Measurements from ENCODE around the gene NAV2. TPM values are rescaled to one million over a fixed set of nuclear protein-coding genes. Genes with fewer than 3 reads are reported as not detected.
A peak's percentile ranks its signal among the peaks of the same experiment; 100 is the strongest.

NAV2 gene
- total RNA-seq, 1 donor = 11.2 TPM

- no peak overlapping the region for H3K4me3 ChIP-seq (ENCODE audit: low read depth, low read length)
- no peak for DNase-seq (ENCODE audit: low read depth)
Measured at GRCh38 chr11:19929147-19929546, 216.5 kb downstream of the NAV2 start.

GRCh38 chr11:19929655-19930054 lies 217.0 kb downstream of the NAV2 start:
- no peak for TF ChIP-seq CTCF (IDR thresholded peaks at IDR 0.05; ENCODE audit: insufficient read depth, low read depth, low read length)
- no peak overlapping the region for H3K4me3 ChIP-seq (ENCODE audit: low read depth, low read length)
- DNase-seq (ENCODE audit: low read depth) = peak; percentile 24

More at GRCh38 chr11:19929147-19929546, 216.5 kb downstream of the NAV2 start:
- no peak for TF ChIP-seq CTCF (IDR thresholded peaks at IDR 0.05; ENCODE audit: insufficient read depth, low read depth, low read length)

GRCh38 chr11:19931141-19931770 lies 218.6 kb downstream of the NAV2 start:
- peak overlapping the region; percentile 29 for H3K4me3 ChIP-seq (ENCODE audit: low read depth, low read length)
- DNase-seq (ENCODE audit: low read depth) = peak; percentile 83
- no peak for TF ChIP-seq CTCF (IDR thresholded peaks at IDR 0.05; ENCODE audit: insufficient read depth, low read depth, low read length)

- DNase-seq (ENCODE audit: low read depth) = no peak
- peak overlapping the region; percentile 29 for H3K4me3 ChIP-seq (ENCODE audit: low read depth, low read length)
- no peak for TF ChIP-seq CTCF (IDR thresholded peaks at IDR 0.05; ENCODE audit: insufficient read depth, low read depth, low read length)
Measured at GRCh38 chr11:19931771-19932369, 219.2 kb downstream of the NAV2 start.

- no peak overlapping the region for H3K4me3 ChIP-seq (ENCODE audit: low read depth, low read length)
- no peak for DNase-seq (ENCODE audit: low read depth)
Measured at GRCh38 chr11:19933132-19933735, 220.6 kb downstream of the NAV2 start.

GRCh38 chr11:19933801-19934488 lies 221.3 kb downstream of the NAV2 start:
- H3K4me3 ChIP-seq (ENCODE audit: low read depth, low read length) = no peak overlapping the region
- TF ChIP-seq CTCF (IDR thresholded peaks at IDR 0.05; ENCODE audit: insufficient read depth, low read depth, low read length) = no peak

More at GRCh38 chr11:19933132-19933735, 220.6 kb downstream of the NAV2 start:
- TF ChIP-seq CTCF (IDR thresholded peaks at IDR 0.05; ENCODE audit: insufficient read depth, low read depth, low read length) = no peak

More at GRCh38 chr11:19933801-19934488, 221.3 kb downstream of the NAV2 start:
- DNase-seq (ENCODE audit: low read depth) = no peak

All from fibroblast of villous mesenchyme (primary cell).